Epithelial cell of alveolus of lung (primary cell): ENCODE measurements around the gene RBAK. TPM values are rescaled to one million over a fixed set of nuclear protein-coding genes. Genes with fewer than 3 reads are reported as not detected.

Experiments
- total RNA-seq: library from RNA; depleted of rRNA; stranded (reverse); fragments of >200 nt; gene quantifications from 2 replicates; pipeline ENCODE4 v1.2.1, GENCODE V29; 2015

Gene RBAK
- total RNA-seq = 4.0 and 10.9 TPM in 2 replicates

GRCh38 chr7:5045558-5046396 lies at the start of gene RBAK:
Gene RBAK, plus strand, starts transcription at chr7:5045860. Its CDS starts 2,217 bp downstream, at chr7:5048077.

Other genes with a start within 250 kb of the RBAK start
- not detected in 2 replicates for gene PAPOLB, start 183.8 kb upstream of the RBAK start, total RNA-seq
- 0.78 and 7.1 TPM in 2 replicates for gene RADIL, start 162.1 kb upstream of the RBAK start, total RNA-seq
- not detected in 2 replicates for gene MMD2, start 86.7 kb upstream of the RBAK start, total RNA-seq
- gene WIPI2, start 144.4 kb downstream of the RBAK start, total RNA-seq = 55.9 and 61.5 TPM in 2 replicates
- gene SLC29A4, start 237.1 kb downstream of the RBAK start, total RNA-seq = 7.4 and 12.4 TPM in 2 replicates